Right lobe of liver (tissue), 4 donors: ENCODE data around the gene COG3.

Source experiments
- POLR2A ChIP-seq: fragments of 450-650 bp; IDR thresholded peaks from one replicate; pipeline ENCODE4 v1.6.1; 2017; ENCODE audit warnings: antibody characterized with exemption, mild to moderate bottlenecking
- TF ChIP-seq, protein P1 (sequence below), 4 donors: fragments of 200-600 bp in 3 of 4; fragments of 450-650 bp in 1 of 4; IDR thresholded peaks; one replicate each; pipeline versions ENCODE4 v1.5.1 to v1.8.0; 2016 to 2022; ENCODE audit warnings: antibody characterized with exemption in 4 of 4, mild to moderate bottlenecking in 2 of 4
- donor health status: DM: no; HTN: no; CAD: no.
- donor health status: DM: no; HTN: no; CAD: no.
- donor health status: DM: no; HTN: yes; CAD: no.

DNA sequence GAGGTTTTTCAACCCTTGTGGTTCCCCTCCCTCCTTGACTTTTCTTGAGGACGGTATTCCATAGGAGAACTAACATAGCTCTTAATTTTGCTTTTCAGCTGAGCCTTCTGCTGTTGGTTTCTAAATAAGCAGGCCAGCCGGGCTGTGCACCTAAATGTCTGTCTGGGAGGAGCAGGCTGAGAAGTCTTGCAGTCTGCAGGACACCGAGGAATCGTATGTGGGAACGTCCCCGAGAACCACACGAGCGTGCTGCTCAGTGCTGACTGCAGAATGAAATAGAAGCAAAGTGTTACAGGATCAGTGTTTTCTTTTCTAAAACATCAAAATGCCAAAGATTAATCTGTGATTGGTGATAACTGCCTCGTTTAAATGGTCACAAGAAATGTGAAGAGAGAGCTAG is 69.9 kb downstream of the COG3 start:
- TF ChIP-seq, protein P1, sequence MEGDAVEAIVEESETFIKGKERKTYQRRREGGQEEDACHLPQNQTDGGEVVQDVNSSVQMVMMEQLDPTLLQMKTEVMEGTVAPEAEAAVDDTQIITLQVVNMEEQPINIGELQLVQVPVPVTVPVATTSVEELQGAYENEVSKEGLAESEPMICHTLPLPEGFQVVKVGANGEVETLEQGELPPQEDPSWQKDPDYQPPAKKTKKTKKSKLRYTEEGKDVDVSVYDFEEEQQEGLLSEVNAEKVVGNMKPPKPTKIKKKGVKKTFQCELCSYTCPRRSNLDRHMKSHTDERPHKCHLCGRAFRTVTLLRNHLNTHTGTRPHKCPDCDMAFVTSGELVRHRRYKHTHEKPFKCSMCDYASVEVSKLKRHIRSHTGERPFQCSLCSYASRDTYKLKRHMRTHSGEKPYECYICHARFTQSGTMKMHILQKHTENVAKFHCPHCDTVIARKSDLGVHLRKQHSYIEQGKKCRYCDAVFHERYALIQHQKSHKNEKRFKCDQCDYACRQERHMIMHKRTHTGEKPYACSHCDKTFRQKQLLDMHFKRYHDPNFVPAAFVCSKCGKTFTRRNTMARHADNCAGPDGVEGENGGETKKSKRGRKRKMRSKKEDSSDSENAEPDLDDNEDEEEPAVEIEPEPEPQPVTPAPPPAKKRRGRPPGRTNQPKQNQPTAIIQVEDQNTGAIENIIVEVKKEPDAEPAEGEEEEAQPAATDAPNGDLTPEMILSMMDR (IDR thresholded peaks at IDR 0.05), result no peak
- TF ChIP-seq POLR2A, result no peak
